Lung (tissue), 12 donors: ENCODE results near the gene URAD. TPM values are rescaled to one million over a fixed set of nuclear protein-coding genes. Genes with fewer than 3 reads are reported as not detected.

ENCODE experiments used
- ATAC-seq: fragments of 200-7000 bp; cut with Tn5 transposase; one replicate; pipeline ENCODE4 v1.9.1; 2020; ENCODE audit warnings: moderate number of reproducible peaks; ENCODE audit not compliant: insufficient read depth, low FRiP score
- DNase-seq, 3 donors: peaks; one replicate each; pipeline ENCODE4 v3.0.0-alpha.2; 2013 to 2017
- H3K27ac ChIP-seq, 2 donors: one replicate each; pipeline ENCODE4 v1.5.1; 2013; ENCODE audit warnings: mild to moderate bottlenecking in 2 of 2, moderate library complexity in 2 of 2, control low read depth in 1 of 2, inconsistent platforms in 1 of 2, low read depth in 1 of 2, low read length in 1 of 2
- H3K27me3 ChIP-seq, 3 donors: one replicate each; pipeline ENCODE4 v1.5.1; 2013; ENCODE audit warnings: low read length in 2 of 3; ENCODE audit not compliant: control insufficient read depth in 3 of 3, insufficient read depth in 3 of 3
- H3K36me3 ChIP-seq, 4 donors: one replicate each; pipeline ENCODE4 v1.5.1; 2013; ENCODE audit warnings: low read length in 4 of 4, mild to moderate bottlenecking in 1 of 4, moderate library complexity in 1 of 4; ENCODE audit not compliant: control insufficient read depth in 4 of 4, insufficient read depth in 4 of 4
- H3K4me1 ChIP-seq, 5 donors: one replicate each; pipeline ENCODE4 v1.5.1; 2013; ENCODE audit warnings: low read length in 5 of 5, mild to moderate bottlenecking in 2 of 5, moderate library complexity in 1 of 5; ENCODE audit not compliant: control insufficient read depth in 5 of 5, insufficient read depth in 5 of 5
- H3K4me3 ChIP-seq: one replicate; pipeline ENCODE4 v1.5.1; 2013; ENCODE audit warnings: mild to moderate bottlenecking, control low read depth, moderate library complexity
- H3K9ac ChIP-seq, 2 donors: one replicate each; pipeline ENCODE4 v1.5.1; 2013; ENCODE audit warnings: low read length in 2 of 2, control low read depth in 1 of 2; ENCODE audit not compliant: insufficient read depth in 1 of 2
- H3K9me3 ChIP-seq, 4 donors: one replicate each; pipeline ENCODE4 v1.5.1; 2013; ENCODE audit warnings: low read length in 3 of 4, mild to moderate bottlenecking in 1 of 4, moderate library complexity in 1 of 4; ENCODE audit not compliant: control insufficient read depth in 4 of 4, insufficient read depth in 3 of 4
- CTCF ChIP-seq: IDR thresholded peaks from 2 replicates; pipeline ENCODE4 v1.5.1; 2012; ENCODE audit warnings: mild to moderate bottlenecking; ENCODE audit errors: control extremely low read depth, extremely low read depth
- WGBS, 2 donors: extraction: QIAGEN DNeasy Blood & Tissue Kit; methylation state at CpG; one replicate each; pipeline ENCODE4 v1.1.7; 2013; 5-methylcytosine and 5-hydroxymethylcytosine counted together
- polyA plus RNA-seq, 2 donors: library from polyadenylated mRNA; stranded (reverse); fragments of 200-250 nt; gene quantifications; one replicate each; pipeline ENCODE4 v1.2.1, GENCODE V29; 2013
- total RNA-seq, 2 donors: library from RNA; depleted of rRNA in 1 of 2; stranded (reverse); fragments of >200 nt in 1 of 2; gene quantifications; one replicate each; pipeline ENCODE4 v1.2.1, GENCODE V29; 2014 to 2021
- donor health status: control.
- donor health status: control.
- donor health status: Bipolar disorder and iron deficiency.
- donor health status: healthy.
- donor health status: DM: yes; HTN: yes; CAD: no.

Gene URAD
- total and polyA plus RNA-seq, 4 donors: not detected

DNA sequence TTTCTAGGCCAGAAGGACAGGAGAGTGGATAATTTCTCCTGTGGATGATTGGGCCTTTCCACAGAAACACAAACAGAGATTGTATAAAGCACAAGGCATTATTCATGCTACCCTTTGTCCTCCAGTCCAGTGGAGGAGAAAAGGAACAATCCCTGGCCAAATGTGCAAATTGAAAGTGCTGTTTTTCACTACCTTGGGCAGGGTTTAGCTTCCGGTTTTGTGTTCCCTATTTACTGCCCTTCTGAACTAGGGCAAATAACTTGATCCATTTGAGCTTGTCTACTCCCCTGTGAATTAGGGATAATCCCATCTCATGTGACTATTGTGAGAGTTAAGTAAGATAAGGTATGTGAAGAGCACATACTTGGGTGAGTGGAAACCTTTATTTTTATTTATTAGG is 55.4 kb downstream of the URAD start:
- DNase-seq (no peak), ATAC-seq (no peak)
- Histone ChIP-seq H3K9me3 (peaks cover 0 to 9% (median 0%) of the 10 kb centered on the region in 4 donors), H3K36me3 (no peaks in the 10 kb centered on the region), H3K27ac (no peak overlapping the region), H3K4me3 (no peak overlapping the region), H3K9ac (no peak overlapping the region), H3K4me1 (no peaks in the 10 kb centered on the region), H3K27me3 (peaks cover 14 to 53% (median 46%) of the 10 kb centered on the region in 3 donors)
- WGBS, 2 donors: 64 to 73% methylated on average over 1 of the region's 1 CpG
- TF ChIP-seq CTCF: no peak

DNA sequence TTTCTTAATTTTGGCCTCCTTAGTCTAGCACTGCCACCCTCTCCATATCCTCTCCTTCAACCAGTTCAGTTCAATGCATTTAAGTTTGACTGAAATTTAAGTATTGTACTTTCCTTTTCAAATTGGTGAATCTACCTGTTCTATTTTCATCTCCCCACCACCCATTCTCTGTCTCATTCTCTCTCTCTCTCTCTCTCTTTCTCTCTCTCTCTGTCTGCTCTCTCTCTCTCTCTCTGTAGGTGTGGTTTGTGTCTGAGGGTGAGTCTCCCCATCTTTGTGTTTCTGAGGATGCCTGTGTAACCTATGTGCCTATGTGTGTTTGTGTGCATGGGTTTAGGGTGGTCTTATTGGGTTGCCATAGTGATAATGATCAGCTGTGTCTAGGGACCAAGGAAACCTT is 58.6 kb downstream of the URAD start:
- no peak for TF ChIP-seq CTCF
- Histone ChIP-seq H3K4me3 (no peak overlapping the region), H3K27me3 (peaks cover 22 to 86% (median 78%) of the 10 kb centered on the region in 3 donors), H3K36me3 (no peaks in the 10 kb centered on the region), H3K9me3 (peaks cover 0 to 14% (median 0%) of the 10 kb centered on the region in 4 donors), H3K9ac (no peak overlapping the region), H3K27ac (no peak overlapping the region), H3K4me1 (peaks cover 0 to 3% (median 0%) of the 10 kb centered on the region in 5 donors)
- DNase-seq (no peak), ATAC-seq (no peak)

DNA sequence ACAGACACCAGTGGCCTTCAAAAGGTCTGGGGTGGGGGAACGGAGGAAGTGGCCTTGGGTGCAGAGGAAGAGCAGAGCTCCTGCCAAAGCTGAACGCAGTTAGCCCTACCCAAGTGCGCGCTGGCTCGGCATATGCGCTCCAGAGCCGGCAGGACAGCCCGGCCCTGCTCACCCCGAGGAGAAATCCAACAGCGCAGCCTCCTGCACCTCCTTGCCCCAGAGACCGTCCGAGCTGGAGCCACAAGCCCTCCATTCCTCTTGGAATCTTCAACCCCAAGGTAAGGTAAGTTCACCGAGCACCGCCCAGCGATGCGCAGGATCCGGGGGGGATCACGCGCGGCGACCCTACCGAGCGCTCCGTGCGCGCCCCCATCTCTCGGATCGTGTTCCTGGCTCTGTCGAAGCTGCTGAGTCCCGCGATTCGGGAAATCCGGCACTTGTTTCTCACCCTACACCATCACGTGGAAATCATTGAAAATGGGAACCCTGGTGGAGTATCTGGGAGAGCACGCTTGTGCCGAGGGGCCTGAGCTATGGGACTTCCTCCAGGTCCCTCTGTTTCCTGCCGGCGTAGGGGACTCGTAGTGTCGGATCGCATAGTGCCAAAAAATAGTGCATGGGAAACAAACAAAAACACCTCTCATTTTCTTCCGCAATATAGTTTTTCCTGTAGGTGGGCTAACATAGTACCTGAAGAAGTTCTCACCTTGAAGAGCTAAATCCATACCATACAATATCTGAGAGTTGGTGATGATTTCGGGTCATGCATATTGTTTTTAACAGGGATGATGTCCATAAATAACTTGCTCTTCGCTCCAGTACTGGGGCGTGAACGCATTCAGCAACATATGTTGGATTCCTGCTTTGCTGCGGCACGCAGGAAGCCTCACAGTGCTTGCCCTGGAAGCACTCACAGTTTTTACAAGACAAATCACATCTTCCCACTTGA is 59.4 kb downstream of the URAD start:
- H3K9ac ChIP-seq: no peak overlapping the region

More for the DNA sequence above, 59.4 kb downstream of the URAD start:
- no peak for TF ChIP-seq CTCF
- Histone ChIP-seq H3K4me3 (no peak overlapping the region), H3K27me3 (peaks cover 30 to 88% (median 79%) of the 10 kb centered on the region in 3 donors), H3K4me1 (peaks cover 0 to 3% (median 0%) of the 10 kb centered on the region in 5 donors), H3K9me3 (peaks cover 0 to 14% (median 0%) of the 10 kb centered on the region in 4 donors), H3K36me3 (no peaks in the 10 kb centered on the region), H3K27ac (no peak overlapping the region)
- ATAC-seq (no peak), DNase-seq (no peak)
- 5% methylated on average over 48 of the region's 48 CpGs for WGBS, 2 donors
